Cardiac fibroblast (primary cell): ENCODE results near the gene ARMC7.
"Not testable (repeated sequence)": the region's sequence is repeated elsewhere in the genome, so short reads cannot be mapped to it uniquely, and the experiment has no call there.

Experiments
- DNase-seq, 2 donors: peaks; one replicate each; pipeline versions ENCODE4 v3.0.0 to v3.0.0-alpha.2; 2010; ENCODE audit warnings: low read depth in 2 of 2
- H3K4me3 ChIP-seq, 2 donors: replicated peaks in 1 of 2; 1 replicate in 1 of 2; 2 replicates in 1 of 2; pipeline ENCODE4 v1.5.1; 2011; ENCODE audit warnings: low read depth in 2 of 2, low read length in 2 of 2, mild to moderate bottlenecking in 2 of 2, moderate library complexity in 1 of 2
- TF ChIP-seq, protein P1 (sequence below): IDR thresholded peaks from one replicate; pipeline ENCODE4 v1.5.1; 2011; ENCODE audit warnings: low read depth, mild to moderate bottlenecking, low read length, inconsistent platforms

Gene ARMC7

DNA sequence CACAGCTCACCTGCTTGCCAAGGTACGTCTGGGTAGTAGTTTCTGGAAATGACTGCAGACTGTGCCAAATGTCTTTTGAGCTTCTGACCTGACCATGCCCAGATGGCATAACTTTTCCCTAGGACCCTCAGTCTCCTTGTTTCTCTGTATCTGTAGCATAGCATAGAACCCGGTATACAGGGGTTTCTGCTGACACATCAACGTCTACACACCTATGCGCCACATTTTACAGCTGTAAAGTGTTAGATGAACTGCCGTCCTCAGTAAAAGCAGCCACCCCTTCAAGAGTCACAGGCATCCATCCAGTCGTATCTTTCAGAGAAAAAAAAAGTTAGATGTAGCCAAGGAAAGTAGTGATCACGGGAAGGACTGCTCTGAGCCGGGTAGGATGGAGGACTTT, 45.3 kb upstream of the ARMC7 start:
- no peak overlapping the region for H3K4me3 ChIP-seq
- DNase-seq, result no peak
- TF ChIP-seq, protein P1, sequence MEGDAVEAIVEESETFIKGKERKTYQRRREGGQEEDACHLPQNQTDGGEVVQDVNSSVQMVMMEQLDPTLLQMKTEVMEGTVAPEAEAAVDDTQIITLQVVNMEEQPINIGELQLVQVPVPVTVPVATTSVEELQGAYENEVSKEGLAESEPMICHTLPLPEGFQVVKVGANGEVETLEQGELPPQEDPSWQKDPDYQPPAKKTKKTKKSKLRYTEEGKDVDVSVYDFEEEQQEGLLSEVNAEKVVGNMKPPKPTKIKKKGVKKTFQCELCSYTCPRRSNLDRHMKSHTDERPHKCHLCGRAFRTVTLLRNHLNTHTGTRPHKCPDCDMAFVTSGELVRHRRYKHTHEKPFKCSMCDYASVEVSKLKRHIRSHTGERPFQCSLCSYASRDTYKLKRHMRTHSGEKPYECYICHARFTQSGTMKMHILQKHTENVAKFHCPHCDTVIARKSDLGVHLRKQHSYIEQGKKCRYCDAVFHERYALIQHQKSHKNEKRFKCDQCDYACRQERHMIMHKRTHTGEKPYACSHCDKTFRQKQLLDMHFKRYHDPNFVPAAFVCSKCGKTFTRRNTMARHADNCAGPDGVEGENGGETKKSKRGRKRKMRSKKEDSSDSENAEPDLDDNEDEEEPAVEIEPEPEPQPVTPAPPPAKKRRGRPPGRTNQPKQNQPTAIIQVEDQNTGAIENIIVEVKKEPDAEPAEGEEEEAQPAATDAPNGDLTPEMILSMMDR, result no peak

DNA sequence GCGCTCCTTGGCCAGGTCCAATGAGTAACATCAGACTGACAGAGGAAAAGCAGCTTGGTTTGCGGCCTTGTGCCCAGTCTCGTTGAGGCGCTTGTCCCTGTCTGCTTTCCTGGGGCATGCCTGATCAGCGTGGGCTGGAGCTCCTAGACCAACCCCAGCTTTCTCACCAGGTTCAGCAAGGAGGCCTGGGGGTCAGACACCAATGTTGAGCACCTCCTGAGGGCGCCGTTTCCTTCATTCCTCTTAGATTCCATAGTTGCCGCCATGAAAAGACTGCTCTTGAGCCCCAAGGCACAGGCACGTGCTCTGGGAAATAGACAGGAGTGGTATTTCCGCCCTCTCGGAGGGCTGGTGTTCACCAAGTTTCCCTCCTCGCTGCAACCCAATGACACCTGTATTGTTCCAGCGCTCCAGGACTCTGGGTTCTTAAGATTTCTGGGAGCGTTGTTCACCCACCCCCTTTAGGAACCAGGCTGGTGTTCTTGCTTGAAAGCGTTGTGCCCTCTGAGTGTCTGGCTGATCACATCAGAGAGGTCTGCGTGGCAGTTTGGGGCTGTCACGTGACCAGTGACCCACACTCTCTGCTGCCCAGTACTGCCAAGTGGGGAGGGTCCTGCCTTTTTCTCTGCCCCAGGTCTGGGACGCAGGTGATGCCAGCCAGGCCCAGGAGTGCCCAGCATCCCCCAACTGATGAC, 44.8 kb upstream of the ARMC7 start:
- TF ChIP-seq, protein P1, result no peak
- no peak overlapping the region for H3K4me3 ChIP-seq
- DNase-seq, result no peak

DNA sequence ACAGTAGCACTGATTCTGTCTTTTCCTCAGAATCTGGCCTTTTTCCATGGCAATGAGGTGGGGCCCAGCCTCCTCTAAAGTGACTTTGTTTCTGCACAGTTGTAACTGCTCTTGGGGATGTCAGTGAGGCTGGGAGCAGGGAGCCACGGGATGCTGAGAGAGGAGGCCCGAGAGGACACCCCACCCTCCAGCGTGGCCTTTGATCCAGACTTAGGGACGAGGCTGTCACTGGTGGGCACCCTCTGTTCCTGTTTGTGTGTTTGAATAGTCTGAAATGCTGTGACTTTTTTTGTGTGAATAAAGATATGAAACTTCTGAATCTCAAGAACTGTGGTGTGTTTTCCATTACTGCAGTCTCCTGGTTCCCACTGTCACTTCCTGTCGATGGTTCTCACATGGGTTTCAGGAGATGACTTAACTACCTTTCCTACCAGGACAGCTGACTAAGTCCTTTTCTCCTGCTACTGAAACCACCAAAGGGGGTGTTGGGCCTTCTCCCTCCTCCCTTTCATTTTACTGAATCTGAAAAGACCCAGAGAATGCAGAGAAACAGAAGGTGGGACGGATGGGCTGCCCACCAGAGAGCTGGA, 44.1 kb upstream of the ARMC7 start:
- DNase-seq, result peak in 1 of 2 donors; percentile 61
- TF ChIP-seq, protein P1, result no peak
- no peak overlapping the region for H3K4me3 ChIP-seq

DNA sequence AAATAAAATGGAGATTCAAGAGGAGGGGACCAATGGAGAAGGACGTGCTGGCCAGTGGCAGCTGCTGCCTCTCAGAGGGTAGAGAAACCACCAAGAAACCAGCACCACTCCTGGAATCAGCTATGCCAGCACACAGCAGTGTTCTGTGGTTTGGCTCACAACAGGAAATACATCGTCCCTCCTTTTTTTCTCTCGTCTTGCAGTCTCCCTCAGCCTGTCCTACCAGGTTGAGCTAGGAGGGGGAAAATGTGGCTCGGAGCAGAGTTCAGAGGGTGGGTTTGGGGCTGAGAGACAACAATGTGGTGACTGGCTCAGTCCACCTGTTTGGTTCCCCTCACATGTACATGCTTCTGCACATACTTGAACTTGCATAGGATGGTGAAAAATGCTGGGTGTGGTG, 41.9 kb upstream of the ARMC7 start:
- DNase-seq, result no peak
- TF ChIP-seq, protein P1, result no peak

DNA sequence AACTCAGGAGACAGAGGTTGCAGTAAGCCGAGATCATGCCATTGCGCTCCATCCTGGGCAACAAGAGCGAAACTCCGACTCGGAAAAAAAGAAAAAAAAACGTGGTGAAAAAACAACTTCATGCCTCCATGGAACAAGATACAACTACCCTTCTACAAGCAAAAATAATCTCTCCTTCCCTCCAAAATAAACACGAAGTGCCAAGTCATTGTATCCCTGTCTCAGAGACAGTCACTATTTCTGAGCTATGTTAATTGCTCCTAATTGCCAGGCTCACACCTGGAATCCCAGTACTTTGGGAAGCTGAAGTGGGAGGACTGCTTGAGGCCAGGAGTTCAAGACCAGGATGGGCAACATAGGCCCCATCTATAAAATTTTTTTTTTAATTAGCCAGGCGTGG, 41.0 kb upstream of the ARMC7 start:
- TF ChIP-seq, protein P1, result no peak
- no peak for DNase-seq
- no peak overlapping the region for H3K4me3 ChIP-seq

More for the DNA sequence above, 41.9 kb upstream of the ARMC7 start:
- no peak overlapping the region for H3K4me3 ChIP-seq

DNA sequence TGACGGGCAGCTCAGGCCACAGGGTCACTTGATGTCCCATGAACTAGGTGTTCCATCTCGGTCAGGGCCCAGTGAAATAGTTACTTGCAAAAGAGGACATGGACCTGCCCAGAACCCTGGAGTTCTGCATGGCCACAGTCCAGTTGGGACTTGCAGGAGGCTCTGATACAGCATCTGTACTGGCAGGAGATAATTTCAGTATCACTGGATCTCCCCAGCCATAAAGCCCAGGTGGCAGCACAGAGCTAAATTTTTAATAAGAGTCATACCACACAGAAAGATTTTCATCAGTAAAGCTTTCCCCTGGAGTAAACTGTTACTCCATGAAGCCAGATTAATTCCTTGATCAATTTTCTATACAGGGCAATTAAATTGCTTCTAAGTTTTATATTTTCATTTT, 40.0 kb upstream of the ARMC7 start:
- no peak overlapping the region for H3K4me3 ChIP-seq
- peak; percentile 34 to 40 for DNase-seq
- TF ChIP-seq, protein P1, result peak; percentile 38

DNA sequence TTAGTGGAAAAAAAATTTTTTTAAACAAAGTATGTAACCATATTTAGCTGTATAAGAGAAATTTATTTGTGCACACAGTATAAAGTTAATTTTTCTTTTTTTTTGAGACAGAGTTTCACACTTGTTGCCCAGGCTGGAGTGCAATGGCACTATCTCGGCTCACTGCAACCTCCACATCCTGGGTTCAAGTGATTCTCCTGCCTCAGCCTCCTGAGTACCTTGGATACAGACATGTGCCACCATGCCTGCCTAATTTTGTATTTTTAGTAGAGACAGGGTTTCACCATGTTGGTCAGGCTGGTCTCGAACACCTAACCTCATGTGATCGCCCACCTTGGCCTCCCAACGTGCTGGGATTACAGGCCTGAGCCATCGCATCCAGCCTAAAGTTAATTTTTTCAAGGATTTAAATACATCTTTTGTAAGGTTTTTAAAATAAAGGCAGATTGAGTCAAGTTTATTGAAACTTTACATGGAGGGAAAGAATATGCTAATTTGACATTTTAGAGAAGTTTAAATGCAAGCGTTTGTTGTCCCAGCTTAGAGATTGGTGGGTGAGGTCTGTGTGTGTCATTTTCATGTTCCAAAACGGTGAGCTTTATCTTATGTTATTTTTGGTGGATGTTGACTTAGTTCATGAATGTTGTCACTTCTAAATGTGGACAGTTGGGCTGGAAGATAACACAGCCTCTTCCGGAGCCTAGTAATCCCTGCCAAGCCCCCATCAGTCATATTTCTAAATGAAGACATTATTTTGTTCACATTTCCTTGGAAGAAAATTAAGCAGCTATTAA, 38.1 kb upstream of the ARMC7 start:
- not testable (repeated sequence) for H3K4me3 ChIP-seq, DNase-seq

DNA sequence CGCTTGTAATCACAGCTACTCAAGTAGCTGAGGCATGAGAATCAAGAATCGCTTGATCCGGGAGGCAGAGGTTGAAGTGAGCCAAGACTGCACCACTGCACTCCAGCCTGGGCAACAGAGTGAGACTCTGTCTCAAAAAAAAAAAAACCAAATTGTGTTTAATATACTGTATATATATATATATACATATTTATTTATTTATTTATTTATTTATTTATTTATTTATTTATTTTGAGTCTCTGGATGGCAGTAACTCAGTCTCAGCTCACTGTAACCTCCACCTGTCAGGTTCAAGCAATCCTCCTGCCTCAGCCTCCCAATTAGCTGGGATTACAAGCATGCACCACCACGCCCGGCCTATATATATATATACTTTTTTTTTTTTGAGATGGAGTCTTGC, 36.9 kb upstream of the ARMC7 start:
- H3K4me3 ChIP-seq, DNase-seq: not testable (repeated sequence)
